Activated T-cell treated with anti-CD3 and anti-CD28 coated beads for 1 hour (primary cell): ENCODE measurements around the gene CLTA.

ENCODE experiments used
- DNase-seq: peaks from one replicate; pipeline ENCODE4 v3.0.0-alpha.2; 2020; ENCODE audit warnings: low read depth

CLTA gene, protein sequence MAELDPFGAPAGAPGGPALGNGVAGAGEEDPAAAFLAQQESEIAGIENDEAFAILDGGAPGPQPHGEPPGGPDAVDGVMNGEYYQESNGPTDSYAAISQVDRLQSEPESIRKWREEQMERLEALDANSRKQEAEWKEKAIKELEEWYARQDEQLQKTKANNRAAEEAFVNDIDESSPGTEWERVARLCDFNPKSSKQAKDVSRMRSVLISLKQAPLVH

DNA sequence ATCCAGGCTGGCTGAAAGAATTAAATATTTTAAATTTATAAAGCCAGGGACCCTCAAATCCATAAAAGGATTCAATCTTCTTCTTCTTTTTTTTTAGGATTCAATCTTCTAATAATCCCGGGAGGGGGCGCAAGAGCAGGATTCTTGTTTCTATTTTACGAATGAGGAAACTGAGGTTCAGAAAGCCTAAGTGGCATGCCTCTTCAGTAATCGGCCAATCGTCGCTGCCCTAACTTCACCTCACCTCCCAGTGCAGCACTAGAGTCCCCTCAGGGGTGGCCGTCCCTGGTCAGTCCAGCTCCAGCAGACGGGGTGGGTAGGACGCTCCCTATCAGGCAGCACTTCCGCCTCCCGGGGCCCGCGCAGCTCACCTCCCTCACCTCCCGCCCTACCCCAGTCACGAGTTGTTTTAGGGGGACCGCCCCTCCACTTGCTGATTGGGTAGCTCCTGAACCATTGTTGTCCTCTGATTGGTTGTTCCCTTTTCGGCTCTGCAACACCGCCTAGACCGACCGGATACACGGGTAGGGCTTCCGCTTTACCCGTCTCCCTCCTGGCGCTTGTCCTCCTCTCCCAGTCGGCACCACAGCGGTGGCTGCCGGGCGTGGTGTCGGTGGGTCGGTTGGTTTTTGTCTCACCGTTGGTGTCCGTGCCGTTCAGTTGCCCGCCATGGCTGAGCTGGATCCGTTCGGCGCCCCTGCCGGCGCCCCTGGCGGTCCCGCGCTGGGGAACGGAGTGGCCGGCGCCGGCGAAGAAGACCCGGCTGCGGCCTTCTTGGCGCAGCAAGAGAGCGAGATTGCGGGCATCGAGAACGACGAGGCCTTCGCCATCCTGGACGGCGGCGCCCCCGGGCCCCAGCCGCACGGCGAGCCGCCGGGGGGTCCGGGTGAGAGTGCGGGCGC lies at the start of gene CLTA:
CLTA (plus strand) TSS at position 534 of the 902 bp plus-strand sequence; CDS start at position 670, 136 bp downstream.
- DNase-seq: peak; percentile 85

DNA sequence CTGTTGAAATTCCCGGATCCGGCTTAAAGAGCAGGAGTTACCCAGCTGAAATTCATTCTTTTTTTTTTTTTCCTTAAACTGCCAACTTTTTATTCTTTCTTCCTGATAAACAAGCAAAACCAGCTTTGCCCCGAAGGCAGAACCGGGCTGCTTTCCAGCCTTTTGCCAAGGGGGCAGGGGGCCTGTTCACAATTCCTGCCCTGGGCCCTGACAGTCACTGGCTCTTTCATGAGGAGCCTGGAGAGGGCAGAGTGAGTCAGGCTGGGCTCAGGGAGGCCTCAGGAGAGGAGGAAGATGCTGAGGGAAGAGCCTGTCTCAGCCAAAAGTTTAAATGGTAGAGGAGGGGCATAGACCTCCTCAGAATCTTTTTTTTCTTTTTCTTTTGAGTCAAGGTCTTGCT lies 49.4 kb upstream of the CLTA start:
- no peak for DNase-seq

GRCh38 chr9:36141761-36142160 lies 49.0 kb upstream of the CLTA start:
- DNase-seq: no peak

GRCh38 chr9:36142510-36143244 lies 48.0 kb upstream of the CLTA start:
- DNase-seq: no peak

DNA sequence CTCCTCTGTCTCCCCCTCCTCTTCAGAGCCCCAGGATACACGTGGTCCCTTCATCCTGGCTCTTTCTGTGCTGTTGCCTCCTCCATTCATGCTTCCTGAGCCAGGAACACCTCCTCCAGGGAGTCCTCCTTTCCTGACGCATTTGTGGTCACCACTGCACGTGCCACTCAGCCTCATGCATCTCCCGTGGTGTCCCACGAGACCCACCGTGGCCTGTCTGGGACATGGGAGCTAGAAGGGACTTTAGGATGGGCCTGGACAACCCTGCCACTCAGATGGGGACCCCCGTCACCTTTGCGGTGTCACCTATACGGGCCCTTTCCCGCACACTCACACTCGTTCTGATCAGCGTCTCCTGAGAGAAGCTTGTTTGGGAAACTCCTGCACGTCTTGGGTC lies 47.5 kb upstream of the CLTA start:
- no peak for DNase-seq

DNA sequence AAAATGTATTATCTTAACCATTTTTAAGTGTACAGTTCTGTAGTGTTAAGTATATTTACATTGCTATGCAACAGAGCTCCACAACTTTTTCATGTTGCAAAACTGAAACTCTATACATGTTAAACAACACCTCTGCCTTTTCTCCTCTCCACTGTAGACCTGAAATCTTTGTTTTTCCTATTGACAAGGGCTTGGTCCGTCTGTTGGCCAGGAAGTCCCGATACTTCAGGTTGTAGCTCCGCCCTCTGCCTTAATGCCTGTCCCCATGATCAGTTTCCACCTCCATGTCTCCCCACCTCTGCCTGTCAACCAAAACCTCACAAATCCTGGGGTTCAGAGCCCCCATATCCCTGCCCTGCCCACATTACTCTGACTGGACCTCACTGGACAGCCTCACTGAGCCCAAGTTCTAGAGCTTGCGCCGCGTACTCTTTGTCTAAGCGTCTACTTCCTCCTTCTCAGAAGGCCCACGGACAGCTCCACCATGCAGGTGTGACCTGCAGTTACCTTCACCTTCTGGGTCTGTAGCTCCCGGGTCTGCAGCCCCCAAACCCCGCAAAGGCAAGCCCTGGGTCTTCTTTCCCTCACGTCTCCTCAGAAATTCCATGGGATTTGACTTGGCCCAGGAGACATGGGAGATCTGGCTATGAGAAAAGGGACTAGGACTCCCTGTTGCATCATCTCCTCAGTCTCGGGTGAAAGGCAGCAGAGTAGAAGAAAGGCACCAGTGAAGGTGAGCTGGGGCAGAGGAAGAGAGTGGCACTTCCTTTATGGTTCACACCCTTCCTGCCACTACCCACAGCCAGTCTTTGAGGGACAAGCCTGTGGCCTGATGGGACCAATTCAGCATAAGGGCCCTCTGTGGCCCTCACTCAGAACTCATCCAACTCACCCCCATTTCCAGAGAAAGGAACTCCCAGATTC lies 46.1 kb upstream of the CLTA start:
- DNase-seq: no peak

- no peak for DNase-seq
These were observed 44.8 kb upstream of the CLTA start for GRCh38 chr9:36145970-36146369.

DNA sequence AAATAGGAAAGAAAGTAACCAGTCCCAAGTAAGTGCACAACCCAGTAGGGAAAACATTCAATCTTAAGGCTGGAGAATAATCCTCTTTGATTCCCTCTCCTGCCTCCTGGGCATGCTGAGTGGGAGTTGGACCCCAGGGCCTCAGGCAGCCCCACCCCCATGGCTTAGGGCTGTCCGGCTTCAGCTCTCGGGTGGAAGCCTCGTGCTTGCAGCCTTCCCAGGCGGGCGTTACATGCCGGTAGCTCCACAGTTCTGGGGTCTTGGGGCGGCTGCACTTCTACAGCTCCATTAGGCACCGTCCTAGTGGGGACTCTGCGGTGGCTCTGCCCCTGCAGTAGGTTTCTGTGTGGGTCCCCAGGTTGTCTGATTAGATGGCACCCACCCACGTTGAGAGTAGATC lies 44.1 kb upstream of the CLTA start:
- DNase-seq: no peak

GRCh38 chr9:36147441-36148175 lies 43.1 kb upstream of the CLTA start:
- no peak for DNase-seq

GRCh38 chr9:36148311-36149051 lies 42.2 kb upstream of the CLTA start:
- DNase-seq: peak; percentile 68

DNA sequence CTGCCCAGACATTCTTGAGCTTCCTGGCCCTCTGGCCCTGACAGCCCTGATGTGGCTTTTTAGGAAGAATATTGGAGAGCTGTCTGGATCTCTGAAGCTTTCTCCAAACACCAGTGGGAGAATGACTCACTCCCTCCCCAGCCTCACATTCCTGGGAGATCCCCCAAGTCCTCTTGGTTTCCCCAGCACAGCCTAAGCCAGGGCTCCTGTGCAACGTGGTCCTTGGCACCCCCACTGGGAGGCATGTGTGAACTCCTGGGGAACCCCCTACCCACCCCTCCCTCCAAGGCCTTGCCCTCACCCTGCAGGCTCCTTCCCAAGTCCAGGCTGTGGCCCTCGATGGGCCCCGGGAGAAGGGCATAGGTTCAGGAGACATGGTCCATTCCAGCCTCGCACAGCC lies 41.5 kb upstream of the CLTA start:
- DNase-seq: no peak

GRCh38 chr9:36150574-36151315 lies 40.0 kb upstream of the CLTA start:
- no peak for DNase-seq

DNA sequence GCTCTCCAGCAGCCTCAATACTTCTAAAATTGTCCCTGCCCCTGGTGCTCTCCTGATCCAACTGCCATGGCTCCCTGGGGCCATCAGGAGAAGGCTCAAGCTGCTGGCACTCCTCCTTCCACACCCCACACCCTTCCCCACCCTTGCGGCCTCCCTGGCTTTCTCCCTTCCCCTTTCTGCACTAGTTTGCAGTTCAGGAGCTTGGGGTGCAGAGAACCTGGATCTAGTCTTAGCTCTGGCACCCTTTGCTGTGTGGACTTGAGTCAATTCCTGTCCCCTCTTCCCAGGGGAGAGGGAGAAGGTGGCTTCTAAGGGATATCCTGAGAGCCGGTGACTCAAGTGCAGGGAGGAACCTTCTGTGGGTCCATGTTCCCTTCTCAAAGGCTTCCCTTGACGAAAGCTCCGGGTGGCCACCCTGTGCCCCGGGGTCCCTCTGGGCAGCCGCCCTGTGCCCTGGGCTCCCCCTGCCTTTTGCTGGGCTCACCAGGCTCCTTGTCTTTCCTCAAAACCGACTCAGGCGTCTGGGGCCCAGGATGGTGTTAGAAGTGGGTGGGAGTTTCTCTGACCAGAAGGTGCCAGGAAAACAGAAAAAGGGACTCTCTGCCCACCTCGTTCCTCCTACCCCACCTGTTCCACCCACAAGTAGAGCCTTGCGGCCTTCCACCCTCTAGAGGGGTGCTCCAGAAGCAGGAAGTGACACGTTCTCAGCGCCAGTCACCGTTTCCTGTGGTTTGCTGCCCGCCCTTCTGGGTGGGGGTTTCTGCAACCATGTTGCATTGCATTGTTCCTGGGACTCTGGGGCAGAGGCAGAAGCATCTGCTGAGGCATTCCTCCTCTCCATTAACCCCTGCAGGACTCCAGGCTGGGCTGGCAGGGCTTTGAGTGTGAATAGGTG lies 39.2 kb upstream of the CLTA start:
- peak; percentile 77 for DNase-seq

DNA sequence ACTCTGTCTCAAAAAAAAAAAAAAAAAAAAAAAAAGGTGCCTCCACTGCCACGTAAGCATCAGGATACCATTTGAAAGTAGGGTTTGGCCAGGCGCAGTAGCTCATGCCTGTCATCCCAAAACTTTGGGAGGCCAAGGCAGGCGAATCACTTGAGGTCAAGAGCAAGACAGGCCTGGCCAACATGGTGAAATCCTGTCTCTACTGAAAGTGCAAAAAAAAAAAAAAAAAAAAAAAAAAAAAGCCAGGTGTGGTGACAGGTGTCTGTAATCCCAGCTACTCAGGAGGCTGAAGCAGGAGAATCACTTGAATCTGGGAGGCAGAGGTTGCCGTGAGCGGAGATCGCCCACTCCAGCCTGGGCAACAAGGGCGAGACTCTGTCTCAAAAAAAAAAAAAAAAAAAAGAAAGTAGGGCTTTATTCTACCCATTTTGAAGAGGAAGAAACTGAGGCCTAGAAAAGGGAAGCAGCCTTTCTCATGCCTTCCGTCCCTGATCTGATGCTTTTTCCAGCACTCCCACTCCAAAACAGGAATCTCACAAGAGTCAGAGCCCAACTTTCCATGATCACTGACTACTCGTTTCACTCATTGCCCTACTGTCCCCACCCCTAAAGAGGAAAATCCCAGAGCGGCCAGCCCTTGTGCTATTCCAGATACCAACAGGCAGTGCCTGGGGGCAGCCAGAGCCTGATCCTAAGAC lies 37.8 kb upstream of the CLTA start:
- DNase-seq: no peak

DNA sequence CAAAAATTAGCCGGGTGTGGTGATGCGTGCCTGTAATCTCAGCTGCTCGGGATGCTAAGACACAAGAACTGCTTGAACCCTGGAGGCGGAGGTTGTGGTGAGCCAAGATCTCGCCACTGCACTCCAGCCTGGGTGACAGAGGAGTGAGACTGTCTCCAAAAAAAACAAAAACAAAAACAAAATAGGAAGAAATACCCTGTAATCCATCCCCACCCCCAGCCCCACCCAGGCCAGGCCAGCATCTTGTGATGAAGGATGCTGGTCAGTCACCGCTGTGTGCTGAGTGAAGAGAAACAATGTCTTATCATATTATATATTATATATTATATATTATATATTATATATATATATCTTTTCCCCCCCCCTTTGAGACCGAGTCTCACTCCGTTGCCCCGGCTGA lies 37.0 kb upstream of the CLTA start:
- no peak for DNase-seq

DNA sequence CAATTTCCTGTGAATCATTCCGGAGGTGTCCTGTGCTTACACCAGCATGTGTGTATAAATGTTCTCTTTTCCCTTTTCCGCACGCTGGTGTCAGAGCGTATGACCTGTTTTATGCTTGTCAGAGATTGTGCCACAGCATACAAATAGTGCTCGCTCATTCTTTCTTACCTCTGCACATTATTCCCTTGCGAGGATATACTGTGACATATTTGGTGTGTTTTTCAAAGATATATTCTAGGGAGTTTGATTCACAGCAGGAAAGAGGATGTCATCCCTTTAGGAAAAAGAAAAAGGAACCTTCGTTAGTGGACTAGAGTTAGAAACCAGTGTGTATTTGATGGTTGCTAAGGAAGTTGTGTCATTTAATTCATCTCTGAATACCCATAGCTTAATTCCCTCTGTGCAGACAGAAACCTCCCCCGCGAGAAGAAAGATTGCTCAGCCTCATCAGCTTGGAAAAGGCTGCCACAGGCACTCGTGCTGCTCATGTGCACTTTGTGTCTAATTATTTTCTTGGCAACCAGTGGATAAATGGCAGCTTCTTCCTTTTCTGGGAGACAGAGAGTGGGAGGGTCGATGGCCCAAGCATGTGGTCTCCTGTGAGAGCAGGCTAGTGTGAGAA lies 36.3 kb upstream of the CLTA start:
- DNase-seq: no peak

DNA sequence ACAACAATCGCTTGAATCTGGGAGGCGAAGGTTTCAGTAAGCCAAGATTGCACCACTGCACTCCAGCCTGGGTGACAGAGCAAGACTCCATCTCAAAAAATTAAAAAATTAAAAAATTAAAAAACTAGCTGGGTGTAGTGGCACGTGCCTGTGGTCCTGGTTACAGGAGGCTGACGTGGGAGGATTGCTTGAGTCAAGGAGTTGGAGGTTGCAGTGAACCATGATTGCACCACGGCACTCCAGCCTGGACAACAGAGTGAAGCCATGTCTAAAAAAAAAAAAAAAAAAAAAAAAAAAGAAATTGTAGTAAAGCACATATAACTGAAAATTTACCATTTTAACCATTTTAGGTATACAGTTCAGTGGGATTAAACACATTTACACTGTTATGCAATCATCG lies 34.6 kb upstream of the CLTA start:
- no peak for DNase-seq
